Measurements from ENCODE around the gene ASMTL.

- TF ChIP-seq, protein P1, sequence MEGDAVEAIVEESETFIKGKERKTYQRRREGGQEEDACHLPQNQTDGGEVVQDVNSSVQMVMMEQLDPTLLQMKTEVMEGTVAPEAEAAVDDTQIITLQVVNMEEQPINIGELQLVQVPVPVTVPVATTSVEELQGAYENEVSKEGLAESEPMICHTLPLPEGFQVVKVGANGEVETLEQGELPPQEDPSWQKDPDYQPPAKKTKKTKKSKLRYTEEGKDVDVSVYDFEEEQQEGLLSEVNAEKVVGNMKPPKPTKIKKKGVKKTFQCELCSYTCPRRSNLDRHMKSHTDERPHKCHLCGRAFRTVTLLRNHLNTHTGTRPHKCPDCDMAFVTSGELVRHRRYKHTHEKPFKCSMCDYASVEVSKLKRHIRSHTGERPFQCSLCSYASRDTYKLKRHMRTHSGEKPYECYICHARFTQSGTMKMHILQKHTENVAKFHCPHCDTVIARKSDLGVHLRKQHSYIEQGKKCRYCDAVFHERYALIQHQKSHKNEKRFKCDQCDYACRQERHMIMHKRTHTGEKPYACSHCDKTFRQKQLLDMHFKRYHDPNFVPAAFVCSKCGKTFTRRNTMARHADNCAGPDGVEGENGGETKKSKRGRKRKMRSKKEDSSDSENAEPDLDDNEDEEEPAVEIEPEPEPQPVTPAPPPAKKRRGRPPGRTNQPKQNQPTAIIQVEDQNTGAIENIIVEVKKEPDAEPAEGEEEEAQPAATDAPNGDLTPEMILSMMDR (IDR thresholded peaks at IDR 0.05), result no peak
- TF ChIP-seq POLR2A (IDR thresholded peaks at IDR 0.05) (no peak), POLR2AphosphoS5 (IDR thresholded peaks at IDR 0.05; ENCODE audit: insufficient read depth in 1 of 2, low read depth in 1 of 2) (no peak)
These were observed 33.0 kb downstream of the ASMTL start for GRCh38 chrX:1419545-1420355.

Data from vagina (tissue), 2 donors.